Fibroblast of villous mesenchyme (primary cell): ENCODE measurements around the gene WDR1. TPM values are rescaled to one million over a fixed set of nuclear protein-coding genes. Genes with fewer than 3 reads are reported as not detected.
"Not testable (repeated sequence)": the region's sequence is repeated elsewhere in the genome, so short reads cannot be mapped to it uniquely, and the experiment has no call there.

Experiments used
- DNase-seq: peaks from one replicate; pipeline ENCODE4 v3.0.0-alpha.2; 2010; ENCODE audit warnings: low read depth
- H3K4me3 ChIP-seq: 2 replicates; pipeline ENCODE4 v1.5.1; 2011; ENCODE audit warnings: low read depth, mild to moderate bottlenecking, low read length
- CTCF ChIP-seq: IDR thresholded peaks from 2 replicates; pipeline ENCODE4 v1.5.1; 2012; ENCODE audit warnings: low read depth, mild to moderate bottlenecking, low read length; ENCODE audit not compliant: insufficient read depth
- total RNA-seq: library from RNA; depleted of rRNA; stranded (reverse); fragments of >200 nt; gene quantifications from 2 replicates; pipeline ENCODE4 v1.2.3, GENCODE V29; 2012

The WDR1 gene
- total RNA-seq, 1 donor = 516 TPM

GRCh38 chr4:10135260-10135659, 18.7 kb upstream of the WDR1 start:
- DNase-seq = no peak
- no peak overlapping the region for H3K4me3 ChIP-seq
- no peak for TF ChIP-seq CTCF

- DNase-seq = no peak
- no peak for TF ChIP-seq CTCF
- no peak overlapping the region for H3K4me3 ChIP-seq
Measured at GRCh38 chr4:10134141-10134540, 17.5 kb upstream of the WDR1 start.

GRCh38 chr4:10131202-10131601, 14.6 kb upstream of the WDR1 start:
- no peak for DNase-seq
- no peak for TF ChIP-seq CTCF
- no peak overlapping the region for H3K4me3 ChIP-seq

GRCh38 chr4:10130178-10130888, 13.7 kb upstream of the WDR1 start:
- no peak overlapping the region for H3K4me3 ChIP-seq
- no peak for TF ChIP-seq CTCF
- DNase-seq = no peak

- TF ChIP-seq CTCF = no peak
- DNase-seq = no peak
- H3K4me3 ChIP-seq = no peak overlapping the region
Measured at GRCh38 chr4:10129196-10130177, 12.9 kb upstream of the WDR1 start.

GRCh38 chr4:10128761-10129160, 12.2 kb upstream of the WDR1 start:
- TF ChIP-seq CTCF = no peak
- no peak overlapping the region for H3K4me3 ChIP-seq
- no peak for DNase-seq

GRCh38 chr4:10127531-10127930, 10.9 kb upstream of the WDR1 start:
- DNase-seq, H3K4me3 ChIP-seq: not testable (repeated sequence)
